Epithelial cell of esophagus (primary cell): ENCODE data around the gene AHRR.
"Not testable (repeated sequence)": the region's sequence is repeated elsewhere in the genome, so short reads cannot be mapped to it uniquely, and the experiment has no call there.

Experiments used
- DNase-seq: peaks from one replicate; pipeline ENCODE4 v3.0.0; 2010; ENCODE audit warnings: low read depth
- H3K4me3 ChIP-seq: 2 replicates; pipeline ENCODE4 v1.5.1; 2011; ENCODE audit warnings: mild to moderate bottlenecking, low read length, control low read depth
- CTCF ChIP-seq: IDR thresholded peaks from 2 replicates; pipeline ENCODE4 v1.5.1; 2011; ENCODE audit warnings: low read depth, mild to moderate bottlenecking, low read length, control low read depth, inconsistent platforms; ENCODE audit not compliant: insufficient read depth; ENCODE audit errors: missing control alignments

The AHRR gene

GRCh38 chr5:473551-474192 is 152.2 kb downstream of the AHRR start:
- peak overlapping the region; percentile 74 for H3K4me3 ChIP-seq
- no peak for TF ChIP-seq CTCF
- peak; percentile 69 for DNase-seq

DNA sequence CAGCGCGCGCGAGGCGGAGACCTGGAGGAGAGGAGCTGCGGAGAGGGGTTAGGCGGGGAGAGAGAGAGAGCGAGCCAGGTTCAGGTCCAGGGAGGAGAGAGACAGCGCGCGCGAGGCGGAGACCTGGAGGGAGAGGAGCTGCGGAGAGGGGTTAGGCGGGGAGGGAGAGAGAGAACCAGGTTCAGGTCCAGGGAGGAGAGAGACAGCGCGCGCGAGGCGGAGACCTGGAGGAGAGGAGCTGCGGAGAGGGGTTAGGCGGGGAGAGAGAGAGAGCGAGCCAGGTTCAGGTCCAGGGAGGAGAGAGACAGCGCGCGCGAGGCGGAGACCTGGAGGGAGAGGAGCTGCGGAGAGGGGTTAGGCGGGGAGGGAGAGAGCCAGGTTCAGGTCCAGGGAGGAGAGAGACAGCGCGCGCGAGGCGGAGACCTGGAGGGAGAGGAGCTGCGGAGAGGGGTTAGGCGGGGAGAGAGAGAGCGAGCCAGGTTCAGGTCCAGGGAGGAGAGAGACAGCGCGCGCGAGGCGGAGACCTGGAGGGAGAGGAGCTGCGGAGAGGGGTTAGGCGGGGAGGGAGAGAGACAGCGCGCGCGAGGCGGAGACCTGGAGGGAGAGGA is 152.8 kb downstream of the AHRR start:
- peak overlapping the region; percentile 74 for H3K4me3 ChIP-seq
- DNase-seq, result not testable (repeated sequence)

DNA sequence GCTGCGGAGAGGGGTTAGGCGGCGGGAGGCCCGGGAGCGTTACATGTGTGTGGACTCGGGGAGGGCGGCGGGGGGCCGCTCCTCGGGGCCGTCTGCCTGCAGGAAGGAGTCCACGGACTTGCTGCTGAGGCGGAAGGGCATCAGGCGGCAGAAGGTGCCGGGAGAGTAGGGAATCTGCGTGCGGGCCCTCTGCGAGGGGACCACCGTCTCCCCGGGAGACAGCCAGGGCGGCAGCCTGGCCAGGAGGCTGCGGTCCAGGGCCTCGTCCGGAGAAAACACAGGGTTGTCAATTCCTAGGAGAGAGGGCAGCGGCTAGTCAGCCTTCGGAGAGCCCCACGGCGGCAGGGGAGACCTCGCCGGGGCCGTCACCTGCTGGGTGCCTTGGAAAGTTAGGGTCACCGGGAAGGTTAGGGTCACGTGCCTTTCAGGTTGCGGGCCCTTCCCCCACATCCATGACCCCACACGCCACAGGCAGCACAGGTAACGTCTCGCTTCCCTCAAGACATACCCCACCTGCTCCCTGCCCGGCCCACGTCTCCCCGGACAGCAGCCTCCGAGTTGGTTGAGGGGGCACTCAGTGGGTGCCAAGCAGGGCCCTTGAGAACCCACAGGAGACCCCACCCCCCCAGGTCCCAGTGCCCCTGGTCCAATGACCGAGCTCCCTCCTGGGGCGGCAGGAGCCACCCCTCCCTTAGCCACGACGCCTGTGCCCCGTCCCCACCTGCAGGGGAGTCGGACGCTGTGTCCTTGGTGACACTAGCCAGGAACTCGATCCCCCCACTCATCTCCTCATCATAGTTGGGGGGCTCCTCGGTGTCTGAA is 153.5 kb downstream of the AHRR start:
- no peak for TF ChIP-seq CTCF
- DNase-seq, result no peak
- H3K4me3 ChIP-seq, result peak overlapping the region; percentile 74

GRCh38 chr5:475704-476101 is 154.2 kb downstream of the AHRR start:
- TF ChIP-seq CTCF, result no peak
- no peak for DNase-seq
- H3K4me3 ChIP-seq, result no peak overlapping the region

DNA sequence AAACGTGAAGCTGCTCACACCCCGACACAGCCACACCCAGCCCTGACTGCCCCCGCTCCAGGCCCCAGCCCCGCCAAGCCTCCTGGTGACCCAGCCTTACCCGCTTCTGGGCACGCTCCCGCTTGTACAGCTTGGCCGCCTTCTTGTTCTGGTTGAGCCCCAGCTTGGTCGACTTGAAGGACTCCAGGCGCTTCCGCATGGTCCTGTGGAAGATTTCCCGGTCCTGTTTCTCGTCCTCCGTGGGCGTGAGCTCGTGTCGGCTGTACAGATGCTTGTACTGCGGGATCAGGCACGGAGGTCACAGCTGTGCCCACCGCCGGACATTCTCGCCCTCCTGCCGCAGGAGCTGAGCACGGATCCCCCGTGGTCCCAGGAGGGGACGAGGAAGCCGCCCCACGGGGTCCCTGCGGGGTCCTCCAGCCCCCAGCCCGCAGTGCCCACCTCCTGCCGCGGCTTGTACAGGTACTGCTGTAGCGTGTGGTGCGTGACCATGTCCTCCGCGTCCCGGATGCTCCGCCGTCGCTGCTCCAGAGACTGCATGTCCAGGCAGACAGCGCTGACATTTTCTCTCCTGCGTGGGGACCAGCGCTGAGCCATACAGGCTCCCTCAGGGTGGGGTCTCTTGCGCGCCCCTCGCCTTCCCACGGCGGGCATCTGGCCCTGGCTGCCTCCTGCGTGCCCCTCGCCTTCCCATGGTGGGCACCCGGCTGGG is 154.7 kb downstream of the AHRR start:
- H3K4me3 ChIP-seq, result no peak overlapping the region
- no peak for TF ChIP-seq CTCF
- peak; percentile 33 for DNase-seq

GRCh38 chr5:476814-477175 is 155.3 kb downstream of the AHRR start:
- H3K4me3 ChIP-seq, result no peak overlapping the region
- DNase-seq, result no peak
- TF ChIP-seq CTCF, result no peak

DNA sequence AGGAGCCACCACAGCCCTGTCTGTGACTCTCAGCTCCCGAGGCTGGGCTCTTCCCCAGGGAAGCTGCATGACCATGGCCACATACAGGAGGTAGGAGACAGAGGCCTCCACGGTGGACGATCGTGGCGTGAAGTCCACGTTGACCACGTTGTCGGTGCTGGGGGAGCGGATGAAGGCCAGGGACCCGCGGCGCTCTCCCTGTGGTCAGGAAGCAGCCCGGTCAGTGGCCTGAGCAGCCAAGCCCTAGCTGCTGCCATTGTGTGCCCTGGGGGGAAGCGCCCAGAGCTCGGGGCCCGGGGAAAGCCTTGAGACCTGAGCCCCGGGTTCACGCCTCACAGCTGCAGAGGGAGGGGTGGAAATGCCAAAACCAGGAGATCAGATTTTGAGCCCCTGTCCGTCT is 155.7 kb downstream of the AHRR start:
- no peak for DNase-seq
- no peak overlapping the region for H3K4me3 ChIP-seq
- no peak for TF ChIP-seq CTCF
